PFSK-1 (cell line): ENCODE data around the gene GRID1.

ENCODE experiments used
- FOXP2 ChIP-seq: optimal IDR thresholded peaks from 2 replicates; pipeline ENCODE3; 2011; ENCODE audit warnings: borderline replicate concordance, control low read depth, inconsistent platforms; ENCODE audit not compliant: insufficient read depth; ENCODE audit errors: extremely low read length, extremely low read depth
- POLR2AphosphoS5 ChIP-seq: IDR thresholded peaks from 2 replicates; pipeline ENCODE4 v1.6.1; 2012; ENCODE audit warnings: low read depth, mild to moderate bottlenecking, control low read depth, low read length, moderate library complexity
- REST ChIP-seq, 2 experiments: IDR thresholded peaks; 2 replicates each; pipeline versions ENCODE4 v1.6.1 to v1.8.0; 2011 to 2012; ENCODE audit warnings: low read depth in 2 of 2, low read length in 2 of 2, control low read depth in 1 of 2, inconsistent platforms in 1 of 2, mild to moderate bottlenecking in 1 of 2, moderate library complexity in 1 of 2; ENCODE audit not compliant: insufficient read depth in 1 of 2
- SIN3A ChIP-seq: IDR thresholded peaks from 2 replicates; pipeline ENCODE4 v1.6.1; 2012; ENCODE audit warnings: mild to moderate bottlenecking, low read length, moderate library complexity, borderline replicate concordance; ENCODE audit not compliant: insufficient read depth
- TAF1 ChIP-seq: IDR thresholded peaks from 2 replicates; pipeline ENCODE4 v1.6.1; 2012; ENCODE audit warnings: low read length, control low read depth, borderline replicate concordance; ENCODE audit not compliant: insufficient read depth

GRID1 gene

GRCh38 chr10:86197166-86197790 lies 169.3 kb downstream of the GRID1 start:
- TF ChIP-seq FOXP2 (no peak), REST (IDR thresholded peaks at IDR 0.05; ENCODE audit: insufficient read depth in 1 of 2, low read depth in 2 of 2, low read length in 2 of 2) (no peak), TAF1 (no peak), POLR2AphosphoS5 (no peak), SIN3A (no peak)

GRCh38 chr10:86195521-86196157 lies 171.0 kb downstream of the GRID1 start:
- no peak for TF ChIP-seq SIN3A
- TF ChIP-seq FOXP2: no peak
- TF ChIP-seq REST (IDR thresholded peaks at IDR 0.05; ENCODE audit: insufficient read depth in 1 of 2, low read depth in 2 of 2, low read length in 2 of 2): no peak
- TF ChIP-seq TAF1: no peak

- TF ChIP-seq FOXP2: no peak
- TF ChIP-seq POLR2AphosphoS5: no peak
- TF ChIP-seq REST (IDR thresholded peaks at IDR 0.05; ENCODE audit: insufficient read depth in 1 of 2, low read depth in 2 of 2, low read length in 2 of 2): no peak
- no peak for TF ChIP-seq TAF1
- no peak for TF ChIP-seq SIN3A
Measured at GRCh38 chr10:86194684-86195083, 171.9 kb downstream of the GRID1 start.

- TF ChIP-seq FOXP2: no peak
Measured at GRCh38 chr10:86193841-86194240, 172.8 kb downstream of the GRID1 start.

GRCh38 chr10:86192691-86193090 lies 173.9 kb downstream of the GRID1 start:
- TF ChIP-seq TAF1 (no peak), REST (IDR thresholded peaks at IDR 0.05; ENCODE audit: insufficient read depth in 1 of 2, low read depth in 2 of 2, low read length in 2 of 2) (no peak), FOXP2 (no peak), SIN3A (no peak), POLR2AphosphoS5 (no peak)
